Activated CD4-positive, alpha-beta T cell treated with anti-CD3 and anti-CD28 coated beads for 36 hours (primary cell): Measurements from ENCODE around the gene AMPD3. TPM values are rescaled to one million over a fixed set of nuclear protein-coding genes. Genes with fewer than 3 reads are reported as not detected.

Experiments
- ATAC-seq: fragments of 200-7000 bp; cut with Tn5 transposase; one replicate; pipeline ENCODE4 v1.10.0; 2021; ENCODE audit warnings: mild to moderate bottlenecking, moderate library complexity
- CTCF ChIA-PET: fragments of 350-600 bp; sonication (Branson Sonifier 250); formaldehyde crosslinking; loops from one replicate; lab custom pipeline; 2021; ENCODE audit warnings: antibody characterized with exemption; lab: Charles Lee
- POLR2A ChIA-PET: fragments of 350-600 bp; sonication (Branson Sonifier 250); formaldehyde crosslinking; loops from one replicate; lab custom pipeline; 2021; ENCODE audit warnings: antibody characterized with exemption, inconsistent platforms; lab: Charles Lee
- DNase-seq: peaks from one replicate; pipeline ENCODE4 v3.0.0-alpha.2; 2020
- H3K27ac Mint-ChIP-seq: one replicate; pipeline ENCODE4 v1.8.0; 2021; ENCODE audit warnings: mixed read lengths
- H3K27me3 Mint-ChIP-seq: one replicate; pipeline ENCODE4 v1.8.0; 2021; ENCODE audit warnings: mixed read lengths
- H3K36me3 Mint-ChIP-seq: one replicate; pipeline ENCODE4 v1.8.0; 2021; ENCODE audit warnings: low read depth, mixed read lengths
- H3K4me1 Mint-ChIP-seq: one replicate; pipeline ENCODE4 v1.8.0; 2021; ENCODE audit warnings: mixed read lengths
- H3K4me3 Mint-ChIP-seq: one replicate; pipeline ENCODE4 v1.8.0; 2021; ENCODE audit warnings: mild to moderate bottlenecking, moderate library complexity, mixed read lengths
- H3K9me3 Mint-ChIP-seq: one replicate; pipeline ENCODE4 v1.8.0; 2021; ENCODE audit warnings: low read depth, mixed read lengths
- intact Hi-C, 2 experiments: fragments of 100-400 bp; cut with DNase I in 1 of 2; cut with micrococcal nuclease in 1 of 2; formaldehyde crosslinking; loops; one replicate each; pipeline versions ENCODE4 v1.14.2 to v1.15.1; 2022 to 2024; cut with DNase I, micrococcal nuclease
- total RNA-seq, 2 experiments: library from RNA; stranded (reverse); gene quantifications; one replicate each; pipeline ENCODE4 v1.2.3, GENCODE V29; 2021

Gene AMPD3
- total RNA-seq = 10 to 100 TPM; 26.3 to 27.1 TPM

DNA sequence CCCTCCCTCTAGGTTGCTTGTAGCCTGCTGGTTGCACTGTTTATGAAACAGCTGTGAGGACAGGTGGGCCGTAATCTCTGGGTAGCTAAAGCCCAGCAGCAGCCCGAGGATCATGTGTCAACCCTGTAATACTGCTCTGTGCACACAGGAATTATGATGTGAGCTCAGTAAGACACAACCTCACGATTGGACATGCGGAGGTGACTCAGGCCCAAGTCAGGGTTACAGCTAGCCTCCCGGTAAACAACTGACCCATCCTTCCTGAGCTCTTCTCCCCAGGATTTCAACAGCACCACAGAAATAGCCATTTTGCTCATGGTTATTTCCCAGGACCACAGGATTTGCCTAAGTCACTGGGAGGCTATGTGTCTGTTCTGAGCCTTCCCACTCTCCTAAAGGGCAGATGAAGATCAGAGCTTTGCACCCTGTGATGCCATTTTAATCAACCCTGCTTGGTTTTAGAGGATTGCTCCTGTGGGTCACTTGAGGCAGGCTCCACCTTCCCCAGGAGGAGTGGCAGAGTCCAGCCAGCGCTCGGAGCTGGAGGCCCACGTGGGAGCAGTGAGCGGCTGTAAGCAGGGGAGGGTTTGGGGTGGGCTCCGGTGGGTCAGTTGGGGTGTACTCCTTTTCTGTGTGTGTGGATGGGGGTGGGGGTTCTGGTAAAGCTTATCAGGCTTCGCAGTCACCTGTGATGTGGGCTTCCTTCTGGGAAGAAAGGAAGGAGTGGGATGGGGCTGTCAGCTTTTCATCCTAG lies at the start of gene AMPD3:
TSS of gene AMPD3 (plus strand) at position 387 of the 754 bp plus-strand sequence. CDS start 6,256 bp downstream, outside the sequence.
- Mint-ChIP-seq H3K4me1 (peaks cover 83% of the 10 kb centered on the region), H3K4me3 (peak within 1 kb of the TSS; percentile 91), H3K27ac (peak within 1 kb of the TSS; percentile 98), H3K27me3 (no peaks in the 10 kb centered on the region), H3K36me3 (peaks cover 7% of the 10 kb centered on the region), H3K9me3 (no peaks in the 10 kb centered on the region)
- ChIA-PET POLR2A (interaction anchor here (0.6 to 1.2 kb wide), 4 partner anchors 12 to 696 kb away, joined by 3 to 5 read pairs (median 4); partner anchors contain the start of gene RNF141), CTCF (interaction anchor here (0.5 to 2.6 kb wide), 10 partner anchors 11 to 1358 kb away, joined by 3 to 10 read pairs (median 4); partner anchors contain the start of gene IRAG1)
- DNase-seq (peak; percentile 51), ATAC-seq (peak; percentile 7)
- intact Hi-C loops = loop anchor here (5.0 to 10.0 kb wide), 9 partner anchors 72 to 1770 kb away; partner anchors contain the start of genes USP47 (in 2 of the 2), ZBED5 (in 2 of the 2), ADM (in 1 of the 2) and CTR9 (in 1 of the 2)

DNA sequence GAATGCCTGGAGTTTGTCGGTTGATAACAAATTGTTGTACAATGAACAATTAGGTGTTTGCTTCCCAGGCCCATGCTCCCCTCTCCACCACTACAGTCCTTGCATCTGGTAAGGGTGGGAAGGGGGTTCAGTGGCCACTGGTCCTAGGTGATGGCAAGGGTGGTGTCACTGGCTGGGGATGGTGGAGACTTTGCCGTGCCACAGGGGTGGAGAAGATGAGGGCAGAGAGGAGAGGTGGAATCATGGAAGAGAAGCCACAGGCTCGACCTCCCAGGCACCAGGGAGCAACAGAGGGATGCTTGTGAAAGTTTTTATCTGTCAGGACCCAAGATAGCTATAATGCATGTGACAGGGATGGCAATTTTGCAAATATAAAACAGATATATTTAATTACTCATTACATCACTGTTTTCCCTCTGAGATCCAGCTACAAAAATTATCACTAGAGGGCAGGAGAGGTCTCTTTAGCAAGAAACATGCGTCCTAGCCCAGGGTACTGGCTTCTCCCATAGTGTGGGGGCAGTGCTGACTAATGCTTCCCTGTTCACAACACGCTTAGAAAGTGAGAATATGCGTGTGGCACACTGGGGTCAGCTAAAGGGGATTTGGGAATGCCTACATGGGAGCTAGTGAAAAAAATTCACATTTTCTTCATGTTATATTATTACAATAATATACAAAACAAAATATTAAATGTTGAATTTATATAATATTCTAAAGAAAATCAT lies 49.0 kb upstream of the AMPD3 start:
- CTCF ChIA-PET = interaction anchor here (0.6 to 1.9 kb wide), 23 partner anchors 9 to 525 kb away, joined by 3 to 21 read pairs (median 3); partner anchors contain the start of genes AMPD3 and RNF141
- H3K9me3 Mint-ChIP-seq = no peaks in the 10 kb centered on the region
- H3K36me3 Mint-ChIP-seq = no peaks in the 10 kb centered on the region
- H3K4me3 Mint-ChIP-seq = no peak overlapping the region
- H3K27me3 Mint-ChIP-seq = no peaks in the 10 kb centered on the region
- no peak overlapping the region for H3K27ac Mint-ChIP-seq
- intact Hi-C loops = loop anchor here (1.0 kb wide), 2 partner anchors 248 to 329 kb away; no protein-coding TSS in a partner anchor
- peak; percentile 87 for ATAC-seq
- peak; percentile 70 for DNase-seq
- H3K4me1 Mint-ChIP-seq = peaks cover 13% of the 10 kb centered on the region
- POLR2A ChIA-PET = interaction anchor here (0.6 kb wide), 1 partner anchor 200 kb away, joined by 3 read pairs; no protein-coding TSS in a partner anchor

DNA sequence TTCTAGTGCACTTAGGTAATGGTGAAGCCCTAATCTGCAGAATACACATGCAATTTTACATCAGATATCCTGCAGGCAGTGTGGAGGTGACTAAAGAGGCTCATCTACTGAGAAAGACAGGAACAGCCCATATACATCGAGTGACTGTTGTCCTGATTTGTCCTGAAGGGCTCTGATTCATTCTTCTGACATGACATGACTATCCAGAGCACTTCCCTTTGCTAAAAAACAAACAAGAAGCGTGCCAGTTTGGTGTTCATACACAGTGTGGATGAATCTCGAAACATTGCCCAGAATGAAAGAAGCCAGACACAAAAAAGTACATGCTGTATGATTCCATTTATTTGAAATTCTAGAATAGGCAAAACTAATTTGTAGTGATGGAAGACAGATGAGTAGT lies 48.0 kb upstream of the AMPD3 start:
- no peaks in the 10 kb centered on the region for H3K27me3 Mint-ChIP-seq
- DNase-seq = no peak
- H3K9me3 Mint-ChIP-seq = no peaks in the 10 kb centered on the region
- ChIA-PET POLR2A (no interaction called here), CTCF (interaction anchor here (0.7 to 1.9 kb wide), 11 partner anchors 10 to 330 kb away, joined by 3 to 21 read pairs (median 5); partner anchors contain the start of gene AMPD3)
- no peak overlapping the region for H3K27ac Mint-ChIP-seq
- peak; percentile 40 for ATAC-seq
- no peak overlapping the region for H3K4me3 Mint-ChIP-seq
- no peaks in the 10 kb centered on the region for H3K36me3 Mint-ChIP-seq
- intact Hi-C loops = no loop called here
- H3K4me1 Mint-ChIP-seq = peaks cover 13% of the 10 kb centered on the region

DNA sequence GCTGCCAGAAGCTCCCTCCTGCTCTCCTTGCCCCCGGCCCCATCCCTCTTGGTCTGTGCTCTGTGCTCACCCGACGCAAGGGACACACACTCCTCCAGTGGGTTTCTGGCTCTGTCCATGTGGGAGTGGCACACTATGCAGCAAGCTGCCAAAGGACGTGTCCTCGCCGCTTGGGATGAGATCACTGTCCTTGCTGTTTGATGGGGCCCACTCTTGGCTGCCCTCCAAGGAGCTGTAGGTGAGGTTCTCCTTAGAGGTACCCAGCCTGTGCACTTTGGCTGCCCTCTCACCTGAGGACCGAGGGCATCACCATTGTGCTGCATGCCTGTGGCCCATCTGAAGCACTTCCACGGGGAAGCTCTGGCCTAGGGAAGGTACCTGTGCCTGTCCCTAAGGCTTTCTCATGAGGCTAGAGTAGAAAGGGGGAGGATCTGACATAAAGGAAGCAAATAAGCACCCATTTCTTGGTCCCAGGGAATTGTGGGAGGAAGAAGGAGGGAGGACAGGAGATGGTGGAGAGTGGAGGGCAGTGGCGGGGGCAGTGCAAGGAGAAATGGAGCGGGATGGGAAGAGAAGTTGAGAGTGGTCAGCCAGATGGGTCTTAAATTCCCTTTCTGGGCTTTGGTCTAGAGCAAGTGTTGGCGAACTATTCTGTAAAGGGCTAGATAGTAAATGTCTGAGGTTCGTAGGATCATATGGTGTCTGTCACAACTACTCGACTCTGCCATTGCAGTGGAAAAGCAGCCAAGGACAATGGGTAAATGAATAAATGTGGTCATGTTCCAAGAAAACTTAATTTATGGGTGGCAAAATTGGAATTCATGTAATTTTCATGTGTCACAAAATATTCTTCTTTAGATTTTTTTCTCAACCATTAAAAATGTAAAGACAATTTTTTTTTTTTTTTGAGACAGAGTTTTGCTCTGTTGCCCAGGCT lies 47.0 kb upstream of the AMPD3 start:
- ChIA-PET POLR2A (no interaction called here), CTCF (interaction anchor here (1.2 kb wide), 1 partner anchor 382 kb away, joined by 3 read pairs; no protein-coding TSS in a partner anchor)
- intact Hi-C loops = no loop called here
- Mint-ChIP-seq H3K4me1 (peaks cover 13% of the 10 kb centered on the region), H3K4me3 (no peak overlapping the region), H3K9me3 (no peaks in the 10 kb centered on the region), H3K27ac (no peak overlapping the region), H3K36me3 (no peaks in the 10 kb centered on the region), H3K27me3 (no peaks in the 10 kb centered on the region)
- DNase-seq (no peak), ATAC-seq (no peak)

DNA sequence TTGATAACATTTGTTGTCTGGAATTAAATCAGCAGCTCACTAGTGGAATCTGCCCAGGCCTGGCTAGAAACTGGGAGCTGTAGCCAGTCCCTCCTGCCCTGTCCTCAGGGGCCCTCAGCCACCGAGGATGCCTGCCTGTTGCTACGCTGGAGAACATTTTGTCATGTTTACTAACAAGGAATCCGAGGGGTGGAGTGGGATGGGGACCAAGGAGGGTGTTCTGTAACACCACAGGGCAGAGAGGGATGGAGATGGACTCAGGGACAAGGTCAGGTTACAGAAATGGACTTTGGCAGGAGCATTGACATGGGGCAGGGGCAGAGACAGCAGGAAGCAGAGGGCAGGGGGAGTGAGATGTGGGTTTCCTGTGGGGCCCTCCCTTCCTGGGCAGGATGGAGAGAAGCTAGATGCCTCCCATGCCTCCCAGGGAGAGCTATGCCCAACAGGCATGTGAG lies 45.8 kb upstream of the AMPD3 start:
- H3K27ac Mint-ChIP-seq = no peak overlapping the region
- peaks cover 23% of the 10 kb centered on the region for H3K4me1 Mint-ChIP-seq
- DNase-seq (no peak), ATAC-seq (no peak)
- H3K4me3 Mint-ChIP-seq = no peak overlapping the region
- H3K9me3 Mint-ChIP-seq = no peaks in the 10 kb centered on the region
- H3K36me3 Mint-ChIP-seq = no peaks in the 10 kb centered on the region
- ChIA-PET CTCF (interaction anchor here (0.6 to 1.2 kb wide), 5 partner anchors 60 to 1266 kb away, joined by 3 read pairs; no protein-coding TSS in a partner anchor), POLR2A (no interaction called here)
- H3K27me3 Mint-ChIP-seq = no peaks in the 10 kb centered on the region
- intact Hi-C loops = no loop called here

DNA sequence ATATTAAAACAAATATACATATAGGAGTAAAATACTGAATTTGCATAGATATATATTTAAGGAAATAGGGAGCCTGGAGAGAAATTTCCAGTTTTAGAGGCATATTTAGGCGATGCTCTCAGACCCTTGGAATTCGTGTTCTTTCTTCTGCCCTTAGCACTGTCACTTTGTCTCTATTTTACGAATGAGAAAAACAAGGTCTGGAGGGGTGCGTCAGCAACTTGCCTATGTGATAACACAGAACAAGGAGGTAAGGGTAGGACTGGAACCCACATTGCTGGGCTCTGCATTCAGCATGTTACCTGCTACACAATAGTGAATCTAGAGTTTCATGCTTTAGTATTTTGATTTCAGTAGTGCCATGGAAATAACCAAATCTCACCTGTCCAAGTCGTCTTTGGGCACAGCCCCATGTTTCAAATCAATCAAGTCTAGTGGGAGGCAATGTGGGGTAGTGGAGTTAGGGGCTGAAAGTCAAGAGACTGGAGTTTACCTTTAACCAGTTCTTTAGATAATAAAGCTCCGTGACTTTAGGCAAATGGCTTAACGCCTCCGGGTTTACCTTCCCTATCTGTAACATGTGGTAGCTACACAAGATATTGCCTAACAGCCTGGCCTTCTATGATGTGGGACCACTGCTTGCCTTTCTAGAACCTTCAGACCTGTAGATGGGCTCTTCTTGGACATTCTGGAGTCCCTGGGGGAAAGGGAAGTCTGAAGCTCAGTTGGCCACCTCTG lies 44.8 kb upstream of the AMPD3 start:
- intact Hi-C loops = no loop called here
- H3K4me1 Mint-ChIP-seq = peaks cover 33% of the 10 kb centered on the region
- H3K36me3 Mint-ChIP-seq = no peaks in the 10 kb centered on the region
- H3K27me3 Mint-ChIP-seq = no peaks in the 10 kb centered on the region
- ChIA-PET CTCF (interaction anchor here (0.6 to 1.1 kb wide), 4 partner anchors 46 to 1265 kb away, joined by 3 read pairs; no protein-coding TSS in a partner anchor), POLR2A (no interaction called here)
- no peak for DNase-seq
- H3K27ac Mint-ChIP-seq = no peak overlapping the region
- H3K9me3 Mint-ChIP-seq = no peaks in the 10 kb centered on the region
- no peak overlapping the region for H3K4me3 Mint-ChIP-seq
- no peak for ATAC-seq

DNA sequence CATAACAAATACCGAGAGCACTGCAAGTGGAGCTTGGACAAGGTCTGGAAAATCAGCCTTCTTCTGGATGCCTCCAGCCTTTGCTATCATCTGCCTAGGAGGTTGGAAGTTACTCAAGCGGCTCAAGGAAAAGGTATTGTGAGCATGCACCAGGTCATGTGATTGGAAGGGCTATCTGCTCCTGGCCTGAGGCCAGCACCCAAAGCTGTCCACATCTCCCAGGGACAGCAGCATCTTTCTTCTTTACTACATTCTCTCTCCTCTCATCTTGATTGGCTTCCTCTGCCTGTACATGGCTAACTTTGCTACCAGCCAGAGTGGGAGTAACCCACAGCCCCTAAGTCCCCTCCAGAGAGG lies 44.2 kb upstream of the AMPD3 start:
- H3K36me3 Mint-ChIP-seq = no peaks in the 10 kb centered on the region
- POLR2A ChIA-PET = no interaction called here
- no peaks in the 10 kb centered on the region for H3K9me3 Mint-ChIP-seq
- H3K4me1 Mint-ChIP-seq = peaks cover 33% of the 10 kb centered on the region
- H3K27ac Mint-ChIP-seq = no peak overlapping the region
- no peak for ATAC-seq
- H3K4me3 Mint-ChIP-seq = no peak overlapping the region
- CTCF ChIA-PET = interaction anchor here (0.6 to 1.1 kb wide), 3 partner anchors 46 to 245 kb away, joined by 3 read pairs; no protein-coding TSS in a partner anchor
- no peak for DNase-seq
- no peaks in the 10 kb centered on the region for H3K27me3 Mint-ChIP-seq
- intact Hi-C loops = no loop called here

DNA sequence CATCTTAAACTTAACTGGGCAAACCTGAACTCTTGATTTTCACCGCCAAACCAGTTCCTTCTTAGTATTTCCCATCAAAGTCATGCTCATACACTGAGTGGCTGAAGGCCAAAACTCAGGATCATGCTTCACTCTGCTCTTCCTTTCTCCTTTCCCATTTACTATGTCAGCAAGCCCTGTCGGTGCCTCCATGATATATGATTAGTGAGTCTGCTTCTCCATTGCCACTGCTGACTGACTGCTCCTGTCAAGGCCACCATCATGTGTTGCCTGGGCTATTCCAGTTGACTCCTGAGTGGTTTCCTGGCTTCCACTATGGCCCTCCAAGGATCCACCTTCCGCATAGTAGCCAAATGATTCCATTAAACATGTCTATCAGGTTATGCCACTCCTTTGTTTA lies 42.8 kb upstream of the AMPD3 start:
- no peak for DNase-seq
- no peak overlapping the region for H3K27ac Mint-ChIP-seq
- ChIA-PET POLR2A (no interaction called here), CTCF (interaction anchor here (0.8 to 2.1 kb wide), 4 partner anchors 39 to 350 kb away, joined by 3 to 22 read pairs (median 4); partner anchors contain the start of gene RNF141)
- peaks cover 32% of the 10 kb centered on the region for H3K4me1 Mint-ChIP-seq
- intact Hi-C loops = loop anchor here (2.0 kb wide), 2 partner anchors 47 to 129 kb away; partner anchors contain the start of gene RNF141 (in 2 of the 2)
- no peak for ATAC-seq
- H3K9me3 Mint-ChIP-seq = no peaks in the 10 kb centered on the region
- H3K27me3 Mint-ChIP-seq = no peaks in the 10 kb centered on the region
- H3K36me3 Mint-ChIP-seq = no peaks in the 10 kb centered on the region
- H3K4me3 Mint-ChIP-seq = no peak overlapping the region

DNA sequence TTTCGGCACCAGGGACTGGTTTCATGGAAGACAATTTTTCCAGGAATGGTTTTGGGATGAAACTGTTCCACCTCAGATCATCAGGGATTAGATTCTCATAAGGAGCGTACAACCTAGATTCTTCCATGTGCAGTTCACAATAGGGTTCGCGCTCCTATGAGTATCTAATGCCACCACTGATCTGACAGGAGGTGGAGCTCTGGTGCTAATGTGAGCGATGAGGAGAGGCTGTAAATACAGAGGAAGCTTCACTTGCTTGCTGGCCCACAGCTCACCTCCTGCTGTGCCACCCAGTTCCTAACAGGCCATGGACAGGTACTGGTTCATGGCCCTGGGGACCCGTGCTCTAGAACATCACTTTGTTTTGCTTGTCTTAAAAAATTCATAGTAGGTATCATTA lies 41.8 kb upstream of the AMPD3 start:
- Mint-ChIP-seq H3K27me3 (no peaks in the 10 kb centered on the region), H3K9me3 (no peaks in the 10 kb centered on the region), H3K27ac (no peak overlapping the region), H3K4me1 (peaks cover 32% of the 10 kb centered on the region), H3K4me3 (no peak overlapping the region), H3K36me3 (no peaks in the 10 kb centered on the region)
- ChIA-PET POLR2A (no interaction called here), CTCF (interaction anchor here (0.6 to 2.5 kb wide), 17 partner anchors 16 to 329 kb away, joined by 3 to 22 read pairs (median 3); partner anchors contain the start of genes AMPD3 and RNF141)
- ATAC-seq = peak; percentile 94
- DNase-seq = peak; percentile 70
- intact Hi-C loops = loop anchor here (1.0 to 2.0 kb wide), 5 partner anchors 43 to 322 kb away; partner anchors contain the start of gene RNF141 (in 2 of the 2)
